GM12878 (cell line): ENCODE measurements around the gene SPRN. TPM values are rescaled to one million over a fixed set of nuclear protein-coding genes. Genes with fewer than 3 reads are reported as not detected.

Source experiments
- ATAC-seq: fragments of 200-7000 bp; cut with Tn5 transposase; 3 replicates; pipeline ENCODE4 v1.9.1; 2020; ENCODE audit warnings: mild to moderate bottlenecking, moderate library complexity
- BruUV-seq: library from RNA; stranded (reverse); fragments of 400-500 nt; replicated peaks from 2 replicates; lab custom pipeline; 2021; lab: Mats Ljungman, UMichigan
- CTCF ChIA-PET: fragments of 300-600 bp; sonication (Branson Sonifier 250); formaldehyde crosslinking; extraction: SDS; loops from one replicate; lab custom pipeline; 2021; ENCODE audit warnings: inconsistent platforms; lab: Yijun Ruan, JAX
- POLR2A ChIA-PET: fragments of 350-600 bp; formaldehyde crosslinking; extraction: SDS; loops from one replicate; lab custom pipeline; 2021; ENCODE audit warnings: inconsistent platforms; lab: Charles Lee
- RAD21 ChIA-PET: fragments of 300-600 bp; sonication (Branson Sonifier 250); formaldehyde crosslinking; loops from one replicate; lab custom pipeline; 2023; ENCODE audit warnings: antibody characterized with exemption; ENCODE audit not compliant: unreplicated experiment; lab: Charles Lee
- SMC1A ChIA-PET: fragments of 300-600 bp; sonication (Branson Sonifier 250); formaldehyde crosslinking; loops from one replicate; lab custom pipeline; 2023; ENCODE audit not compliant: unreplicated experiment, uncharacterized antibody; lab: Charles Lee
- DNase-seq: peaks from one replicate; pipeline ENCODE4 v3.0.0-alpha.2; 2011; ENCODE audit warnings: low read depth, low spot score
- FAIRE-seq: peaks from 3 replicates; lab custom pipeline; 2011; peaks lifted over from hg19 to GRCh38; lab: Jason Lieb, UNC
- H2AFZ ChIP-seq: 2 replicates; pipeline ENCODE4 v1.6.0; 2011; ENCODE audit warnings: low read depth, low read length, control low read depth; ENCODE audit not compliant: control insufficient read depth
- H3K27ac ChIP-seq: 2 replicates; pipeline ENCODE4 v1.5.1; 2011; ENCODE audit warnings: control low read depth; ENCODE audit not compliant: control insufficient read depth, insufficient read depth
- H3K27me3 ChIP-seq, 2 experiments: replicated peaks in 1 of 2; 2 replicates each; pipeline versions ENCODE4 v1.6.0 to v1.6.1; 2011; ENCODE audit warnings: low read length in 1 of 2; ENCODE audit not compliant: control insufficient read depth in 2 of 2, insufficient read depth in 2 of 2
- H3K36me3 ChIP-seq, 2 experiments: 2 replicates each; pipeline ENCODE4 v1.5.1; 2011; ENCODE audit warnings: low read length in 1 of 2; ENCODE audit not compliant: control insufficient read depth in 2 of 2, insufficient read depth in 2 of 2
- H3K4me1 ChIP-seq: 2 replicates; pipeline ENCODE4 v1.6.1; 2011; ENCODE audit warnings: mild to moderate bottlenecking, low read length, moderate library complexity, mixed read lengths; ENCODE audit not compliant: control insufficient read depth, insufficient read depth
- H3K4me2 ChIP-seq: 2 replicates; pipeline ENCODE4 v1.6.0; 2011; ENCODE audit warnings: control low read depth; ENCODE audit not compliant: control insufficient read depth, insufficient read depth
- H3K4me3 ChIP-seq: fragments of 200-600 bp; sonication (generic); 2 replicates; pipeline ENCODE4 v1.5.1; 2016
- H3K79me2 ChIP-seq: 2 replicates; pipeline ENCODE4 v1.6.0; 2011; ENCODE audit warnings: low read length; ENCODE audit not compliant: control insufficient read depth, insufficient read depth
- H3K9ac ChIP-seq: 2 replicates; pipeline ENCODE4 v1.8.0; 2011; ENCODE audit warnings: low read length, control low read depth, mixed read lengths; ENCODE audit not compliant: control insufficient read depth, insufficient read depth
- H3K9me3 ChIP-seq: replicated peaks from 3 replicates; pipeline ENCODE4 v1.5.1; 2011; ENCODE audit warnings: mild to moderate bottlenecking, low read length; ENCODE audit not compliant: control insufficient read depth, insufficient read depth
- H4K20me1 ChIP-seq: 2 replicates; pipeline ENCODE4 v1.6.0; 2011; ENCODE audit not compliant: control insufficient read depth, insufficient read depth
- CHD2 ChIP-seq: IDR thresholded peaks from 2 replicates; pipeline ENCODE4 v1.6.1; 2011; ENCODE audit warnings: low read depth, low read length, improper control_type of control experiment, borderline replicate concordance
- RELB ChIP-seq: fragments of 450-650 bp; IDR thresholded peaks from 2 replicates; pipeline ENCODE4 v1.6.1; 2017; ENCODE audit warnings: low read depth, mild to moderate bottlenecking, moderate library complexity
- REST ChIP-seq: IDR thresholded peaks from 2 replicates; pipeline ENCODE4 v1.6.1; 2012; ENCODE audit warnings: mild to moderate bottlenecking, low read depth, low read length
- SIN3A ChIP-seq: IDR thresholded peaks from 2 replicates; pipeline ENCODE4 v1.6.1; 2012; ENCODE audit warnings: low read depth, low read length, improper control_type of control experiment
- SKIL ChIP-seq: fragments of 450-650 bp; IDR thresholded peaks from 2 replicates; pipeline ENCODE4 v1.6.1; 2017; ENCODE audit warnings: mild to moderate bottlenecking, low read depth, inconsistent platforms; ENCODE audit not compliant: poor library complexity, severe bottlenecking
- ZBTB40 ChIP-seq: fragments of 450-650 bp; IDR thresholded peaks from 2 replicates; pipeline ENCODE4 v1.6.1; 2016; ENCODE audit warnings: mild to moderate bottlenecking, moderate library complexity, borderline replicate concordance
- WGBS: methylation state at CpG from one replicate; pipeline ENCODE4 v1.1.6; 2016; ENCODE audit warnings: low lambda C conversion rate; ENCODE audit not compliant: insufficient replicate concordance, insufficient coverage; ENCODE audit errors: missing lambda C conversion rate; 5-methylcytosine and 5-hydroxymethylcytosine counted together
- in situ Hi-C: fragments of 300-500 bp; cut with MboI; formaldehyde crosslinking; loops from 9 replicates; pipeline ENCODE4 v1.14.3; 2018; ENCODE audit warnings: mixed read lengths
- intact Hi-C: fragments of 100-400 bp; cut with micrococcal nuclease; formaldehyde crosslinking; loops from one replicate; pipeline ENCODE4 v1.14.2; 2022; ENCODE audit not compliant: unreplicated experiment
- polyA plus RNA-seq, 11 experiments: library from polyadenylated mRNA; depleted of rRNA in 4 of 11; unstranded in 6 of 11; stranded (reverse) in 5 of 11; fragments of >200 nt; fragmentation: Nextera tagmentation in 4 of 11; fragmentation: Illumina TruSeq in 1 of 11; extraction: Ambion mirVana in 4 of 11; extraction: Trizol in 1 of 11; gene quantifications; 1 replicate in 1 of 11; 2 replicates in 10 of 11; pipeline versions ENCODE4 v1.2.1 to v1.2.3, GENCODE V29; 2011 to 2016; ENCODE audit warnings: inconsistent platforms in 2 of 11, missing spikeins in 2 of 11, low read depth in 1 of 11
- total RNA-seq, 4 experiments: library from RNA; depleted of rRNA in 3 of 4; stranded (reverse); fragments of >200 nt in 3 of 4; fragmentation: Illumina TruSeq in 1 of 4; extraction: Trizol in 1 of 4; gene quantifications; 2 replicates each; pipeline versions ENCODE4 v1.2.1 to v1.2.3, GENCODE V29; 2013 to 2021

SPRN gene
- total and polyA plus RNA-seq, 10 of the 15 experiments (the other 5 are each of a cell fraction or from before 2014, with no cell fraction given), result 0.03 to 0.96 (median 0.46) TPM; not detected in 6

- 49% methylated on average over 7 of the region's 7 CpGs for WGBS
- Histone ChIP-seq H3K79me2 (no peaks in the 10 kb centered on the region), H2AFZ (no peak overlapping the region), H3K9ac (no peak overlapping the region), H3K4me2 (no peak overlapping the region), H4K20me1 (no peaks in the 10 kb centered on the region)
- POLR2A ChIA-PET, result no interaction called here
- ATAC-seq, result no peak
- in situ Hi-C loops, result no loop called here
- no TSS peak for BruUV-seq
- FAIRE-seq, result no peak
- SMC1A ChIA-PET, result no interaction called here
- TF ChIP-seq SIN3A, result no peak
- TF ChIP-seq CHD2, result no peak
- TF ChIP-seq ZBTB40, result no peak
- TF ChIP-seq SKIL, result no peak
- TF ChIP-seq REST, result no peak
- TF ChIP-seq RELB, result no peak
- TF ChIP-seq, all 136 proteins: peak for 0
- no peaks in the 10 kb centered on the region for H3K36me3 ChIP-seq
- intact Hi-C loops, result no loop called here
- H3K4me1 ChIP-seq, result no peaks in the 10 kb centered on the region
- H3K4me3 ChIP-seq, result no peak overlapping the region
- CTCF ChIA-PET, result no interaction called here
- DNase-seq, result no peak
- no peak overlapping the region for H3K27ac ChIP-seq
- RAD21 ChIA-PET, result no interaction called here
- H3K27me3 ChIP-seq, result no peaks in the 10 kb centered on the region
- H3K9me3 ChIP-seq, result no peaks in the 10 kb centered on the region; the same call in 2 of the 3 replicates
Observed at GRCh38 chr10:133461027-133461426, 36.6 kb upstream of the SPRN start.
